GM19328 (cell line): ENCODE data around the gene CD19.
"Not testable (repeated sequence)": the region's sequence is repeated elsewhere in the genome, so short reads cannot be mapped to it uniquely, and the experiment has no call there.

Experiments used
- ATAC-seq: cut with Tn5 transposase; IDR thresholded peaks from one replicate; pipeline ENCODE4 v1.9.1; 2021; ENCODE audit warnings: mild to moderate bottlenecking, moderate library complexity; ENCODE audit not compliant: unreplicated experiment

Gene CD19

GRCh38 chr16:28980330-28980729 lies 48.6 kb downstream of the CD19 start:
- not testable (repeated sequence) for ATAC-seq

GRCh38 chr16:28980929-28981328 lies 49.2 kb downstream of the CD19 start:
- ATAC-seq: no peak

GRCh38 chr16:28981517-28981916 lies 49.7 kb downstream of the CD19 start:
- ATAC-seq: no peak

GRCh38 chr16:28982418-28982817 lies 50.6 kb downstream of the CD19 start:
- ATAC-seq: no peak

GRCh38 chr16:28982949-28983348 lies 51.2 kb downstream of the CD19 start:
- ATAC-seq: no peak

- ATAC-seq: no peak
Measured at GRCh38 chr16:28983644-28984043, 51.9 kb downstream of the CD19 start.

- ATAC-seq: no peak
Measured at GRCh38 chr16:28984091-28984490, 52.3 kb downstream of the CD19 start.

GRCh38 chr16:28984619-28985135 lies 52.9 kb downstream of the CD19 start, which contains the start of gene LAT:
Gene LAT, plus strand, starts transcription at chr16:28985052. Its CDS starts 366 bp downstream, at chr16:28985418.
- ATAC-seq: no peak

GRCh38 chr16:28985211-28986041 lies 53.7 kb downstream of the CD19 start:
- ATAC-seq: no peak

GRCh38 chr16:28986046-28986445 lies 54.3 kb downstream of the CD19 start:
- no peak for ATAC-seq

GRCh38 chr16:28986492-28986891 lies 54.7 kb downstream of the CD19 start:
- no peak for ATAC-seq

- ATAC-seq: no peak
Measured at GRCh38 chr16:28987170-28987853, 55.5 kb downstream of the CD19 start.
